ENCODE data around the gene SLC17A4.

GRCh38 chr6:25777856-25778649 lies 23.5 kb downstream of the SLC17A4 start:
- TF ChIP-seq CTCF (IDR thresholded peaks at IDR 0.05) (no peak), POLR2A (IDR thresholded peaks at IDR 0.05) (no peak)

All from esophagus squamous epithelium (tissue), 4 donors.